Measurements from ENCODE around the gene SETBP1. TPM values are rescaled to one million over a fixed set of nuclear protein-coding genes. Genes with fewer than 3 reads are reported as not detected.

The SETBP1 gene
- total and polyA plus RNA-seq, 9 of the 15 experiments (the other 6 are each of a cell fraction or from before 2014, with no cell fraction given): under 0.01 to 0.13 (median 0.04) TPM

GRCh38 chr18:44917216-44918141, 236.8 kb downstream of the SETBP1 start (continued):
- TF ChIP-seq ZNF407 (IDR thresholded peaks at IDR 0.05; ENCODE audit: low read depth) (no peak), KLF13 (tag; IDR thresholded peaks at IDR 0.05; ENCODE audit: borderline replicate concordance, low read depth) (no peak), SNRNP70 (optimal IDR thresholded peaks at IDR 0.05; ENCODE audit: low read depth, low read length) (no peak), ZNF384 (IDR thresholded peaks at IDR 0.05; ENCODE audit: low read depth, low read length) (no peak), ZNF589 (CRISPR knock-in tag; IDR thresholded peaks at IDR 0.05; ENCODE audit: low read depth) (no peak), ARNT (IDR thresholded peaks at IDR 0.05) (no peak), KLF6 (CRISPR knock-in tag; IDR thresholded peaks at IDR 0.05; ENCODE audit: borderline replicate concordance) (no peak), CBX5 (IDR thresholded peaks at IDR 0.05; ENCODE audit: borderline replicate concordance, low read depth) (no peak), NCOA4 (IDR thresholded peaks at IDR 0.05; ENCODE audit: partially characterized antibody) (no peak), KLF1 (tag; IDR thresholded peaks at IDR 0.05) (no peak)
